GM23248 (cell line): ENCODE measurements around the gene MITF. TPM values are rescaled to one million over a fixed set of nuclear protein-coding genes. Genes with fewer than 3 reads are reported as not detected.

ENCODE experiments used
- DNase-seq: peaks from one replicate; pipeline ENCODE4 v3.0.0-alpha.2; 2015
- H2AFZ ChIP-seq: fragments of 200-600 bp; sonication (generic); 2 replicates; pipeline ENCODE4 v1.6.1; 2016; ENCODE audit warnings: antibody characterized with exemption
- H3F3A ChIP-seq: fragments of 200-600 bp; sonication (generic); 2 replicates; pipeline ENCODE4 v1.6.1; 2016; ENCODE audit warnings: mild to moderate bottlenecking, antibody characterized with exemption, mixed run types; ENCODE audit not compliant: insufficient read depth
- H3K27ac ChIP-seq: fragments of 200-600 bp; sonication (generic); 2 replicates; pipeline ENCODE4 v1.5.1; 2016; ENCODE audit warnings: mild to moderate bottlenecking
- H3K27me3 ChIP-seq: fragments of 200-600 bp; sonication (generic); replicated peaks from 2 replicates; pipeline ENCODE4 v1.6.1; 2016; ENCODE audit warnings: mild to moderate bottlenecking; ENCODE audit not compliant: insufficient read depth
- H3K36me3 ChIP-seq: fragments of 200-600 bp; sonication (generic); 2 replicates; pipeline ENCODE4 v1.6.1; 2016; ENCODE audit warnings: low read depth, mild to moderate bottlenecking
- H3K4me1 ChIP-seq: fragments of 200-600 bp; sonication (generic); 2 replicates; pipeline ENCODE4 v1.6.1; 2016; ENCODE audit warnings: mild to moderate bottlenecking; ENCODE audit not compliant: insufficient read depth
- H3K4me2 ChIP-seq: fragments of 200-600 bp; sonication (generic); one replicate; pipeline ENCODE4 v1.6.1; 2016; ENCODE audit warnings: mild to moderate bottlenecking; ENCODE audit not compliant: unreplicated experiment
- H3K4me3 ChIP-seq: fragments of 200-600 bp; sonication (generic); 2 replicates; pipeline ENCODE4 v1.5.1; 2016; ENCODE audit warnings: mild to moderate bottlenecking
- H3K79me2 ChIP-seq: fragments of 200-600 bp; sonication (generic); 2 replicates; pipeline ENCODE4 v1.6.1; 2016; ENCODE audit warnings: mild to moderate bottlenecking; ENCODE audit not compliant: insufficient read depth
- H3K9ac ChIP-seq: fragments of 200-600 bp; sonication (generic); 2 replicates; pipeline ENCODE4 v1.6.1; 2016; ENCODE audit warnings: mild to moderate bottlenecking
- H3K9me2 ChIP-seq: fragments of 200-600 bp; sonication (generic); 2 replicates; pipeline ENCODE4 v1.6.1; 2016; ENCODE audit warnings: mixed run types, mild to moderate bottlenecking, moderate library complexity; ENCODE audit not compliant: insufficient read depth
- H3K9me3 ChIP-seq: fragments of 200-600 bp; sonication (generic); one replicate; pipeline ENCODE4 v1.6.1; 2017; ENCODE audit warnings: low read depth
- H4K20me1 ChIP-seq: fragments of 200-600 bp; sonication (generic); 2 replicates; pipeline ENCODE4 v1.6.0; 2016; ENCODE audit not compliant: insufficient read depth
- EZH2 ChIP-seq: fragments of 200-600 bp; sonication (generic); IDR thresholded peaks from 2 replicates; pipeline ENCODE4 v1.6.1; 2018; ENCODE audit warnings: antibody characterized with exemption, mild to moderate bottlenecking; ENCODE audit not compliant: insufficient read depth, poor library complexity, severe bottlenecking
- EZH2phosphoT487 ChIP-seq: fragments of 200-600 bp; sonication (generic); IDR thresholded peaks from 2 replicates; pipeline ENCODE4 v1.6.1; 2018; ENCODE audit warnings: antibody characterized with exemption, moderate library complexity, mild to moderate bottlenecking, low read depth; ENCODE audit not compliant: insufficient read depth
- WGBS, 2 experiments: methylation state at CpG; one replicate each; pipeline ENCODE4 v1.1.6; 2015 to 2017; ENCODE audit warnings: low lambda C conversion rate in 2 of 2, low coverage in 1 of 2; ENCODE audit errors: missing lambda C conversion rate in 2 of 2; 5-methylcytosine and 5-hydroxymethylcytosine counted together
- in situ Hi-C: fragments of 300-500 bp; cut with MboI; formaldehyde crosslinking; loops from 2 replicates; pipeline ENCODE4 v1.15.0; 2020
- polyA plus RNA-seq: library from polyadenylated mRNA; unstranded; fragments of >200 nt; fragmentation: Nextera tagmentation; extraction: Ambion mirVana; gene quantifications from 2 replicates; pipeline ENCODE4 v1.2.1, GENCODE V29; 2016
- total RNA-seq: library from RNA; depleted of rRNA; stranded (reverse); fragments of >200 nt; shearing (Covaris generic); gene quantifications from 2 replicates; pipeline ENCODE4 v1.2.3, GENCODE V29; 2014

MITF gene
- total and polyA plus RNA-seq, 2 experiments from 2014 or later = 0.86 to 2.0 TPM

- no peaks in the 10 kb centered on the region for H4K20me1 ChIP-seq
- H3K4me3 ChIP-seq = no peak overlapping the region
- WGBS, 2 experiments = 14% methylated on average over 7 of the region's 7 CpGs
- H3K9ac ChIP-seq = no peak overlapping the region
- H3K4me1 ChIP-seq = peaks cover 31% of the 10 kb centered on the region
- no peaks in the 10 kb centered on the region for H3K9me2 ChIP-seq
- H2AFZ ChIP-seq = no peak overlapping the region
- no peaks in the 10 kb centered on the region for H3K79me2 ChIP-seq
- H3K27me3 ChIP-seq = no peaks in the 10 kb centered on the region
- H3K27ac ChIP-seq = no peak overlapping the region
- peak; percentile 93 for DNase-seq
- TF ChIP-seq EZH2phosphoT487 = no peak
- no peak for TF ChIP-seq EZH2
- in situ Hi-C loops = no loop called here
- H3K4me2 ChIP-seq = peak overlapping the region; percentile 24
- no peaks in the 10 kb centered on the region for H3K36me3 ChIP-seq
- H3K9me3 ChIP-seq = no peaks in the 10 kb centered on the region
- H3F3A ChIP-seq = peaks cover 15% of the 10 kb centered on the region
These were observed 45.8 kb downstream of the MITF start for GRCh38 chr3:69784954-69785514.

- Histone ChIP-seq H3K9me3 (no peaks in the 10 kb centered on the region), H3K9me2 (no peaks in the 10 kb centered on the region), H3K27me3 (no peaks in the 10 kb centered on the region), H3K4me2 (no peak overlapping the region), H3K4me3 (no peak overlapping the region), H2AFZ (no peak overlapping the region), H4K20me1 (no peaks in the 10 kb centered on the region), H3K4me1 (peaks cover 36% of the 10 kb centered on the region), H3K27ac (no peak overlapping the region), H3K36me3 (no peaks in the 10 kb centered on the region), H3K79me2 (no peaks in the 10 kb centered on the region), H3F3A (peaks cover 19% of the 10 kb centered on the region), H3K9ac (no peak overlapping the region)
- no peak for TF ChIP-seq EZH2
- TF ChIP-seq EZH2phosphoT487 = no peak
- in situ Hi-C loops = no loop called here
- WGBS, 2 experiments = 98% methylated on average over 3 of the region's 3 CpGs
- DNase-seq = no peak
These were observed 46.6 kb downstream of the MITF start for GRCh38 chr3:69785769-69786320.

GRCh38 chr3:69786854-69787253 lies 47.6 kb downstream of the MITF start:
- Histone ChIP-seq H3K79me2 (no peaks in the 10 kb centered on the region), H3K9me2 (no peaks in the 10 kb centered on the region), H3K27ac (peak overlapping the region; percentile 27; the same call in 1 of the 2 replicates), H4K20me1 (no peaks in the 10 kb centered on the region), H3K27me3 (no peaks in the 10 kb centered on the region), H3K4me1 (peaks cover 44% of the 10 kb centered on the region), H3K4me2 (peak overlapping the region; percentile 75), H3K36me3 (no peaks in the 10 kb centered on the region), H3K9me3 (no peaks in the 10 kb centered on the region), H3F3A (peaks cover 27% of the 10 kb centered on the region), H3K4me3 (no peak overlapping the region), H3K9ac (no peak overlapping the region), H2AFZ (no peak overlapping the region)
- WGBS, 2 experiments = 50% methylated on average over 4 of the region's 4 CpGs
- no peak for DNase-seq
- no peak for TF ChIP-seq EZH2
- no peak for TF ChIP-seq EZH2phosphoT487
- in situ Hi-C loops = no loop called here

- peak overlapping the region; percentile 15; the same call in 1 of the 2 replicates for H3K4me3 ChIP-seq
- in situ Hi-C loops = no loop called here
- no peaks in the 10 kb centered on the region for H4K20me1 ChIP-seq
- peaks cover 34% of the 10 kb centered on the region for H3F3A ChIP-seq
- WGBS, 2 experiments = 16 to 23% methylated on average over 3 of the region's 3 CpGs
- no peaks in the 10 kb centered on the region for H3K79me2 ChIP-seq
- H3K4me2 ChIP-seq = peak overlapping the region; percentile 75
- TF ChIP-seq EZH2 (no peak), EZH2phosphoT487 (no peak)
- H3K27ac ChIP-seq = peak overlapping the region; percentile 27
- no peaks in the 10 kb centered on the region for H3K9me2 ChIP-seq
- H3K36me3 ChIP-seq = no peaks in the 10 kb centered on the region
- no peak overlapping the region for H2AFZ ChIP-seq
- peaks cover 49% of the 10 kb centered on the region for H3K4me1 ChIP-seq
- no peaks in the 10 kb centered on the region for H3K9me3 ChIP-seq
- no peak overlapping the region for H3K9ac ChIP-seq
- peak; percentile 75 for DNase-seq
- no peaks in the 10 kb centered on the region for H3K27me3 ChIP-seq
These were observed 48.3 kb downstream of the MITF start for GRCh38 chr3:69787436-69788168.
